Kasumi-1 (cell line): ENCODE measurements around the gene AP3S1.
A peak's percentile ranks its signal among the peaks of the same experiment; 100 is the strongest.
"Not testable (repeated sequence)": the region's sequence is repeated elsewhere in the genome, so short reads cannot be mapped to it uniquely, and the experiment has no call there.

Source experiments
- DNase-seq, 2 experiments: peaks; one replicate each; lab custom pipeline; 2025; lab: John Stamatoyannopoulos, UW

Gene AP3S1

GRCh38 chr5:115824983-115825382 is 16.8 kb upstream of the AP3S1 start:
- DNase-seq, result not testable (repeated sequence)

- DNase-seq, result no peak
Measured at GRCh38 chr5:115825948-115826347, 15.8 kb upstream of the AP3S1 start.

GRCh38 chr5:115829913-115830312 is 11.8 kb upstream of the AP3S1 start:
- no peak for DNase-seq

GRCh38 chr5:115831163-115831768 is 10.5 kb upstream of the AP3S1 start:
- DNase-seq, result peak; percentile 37 to 65

GRCh38 chr5:115835481-115835880 is 6.3 kb upstream of the AP3S1 start:
- no peak for DNase-seq

- peak; percentile 83 to 84 for DNase-seq
Measured at GRCh38 chr5:115838885-115839518, 2.7 kb upstream of the AP3S1 start.

- no peak for DNase-seq
Measured at GRCh38 chr5:115840873-115841272, 862 bp upstream of the AP3S1 start.

- DNase-seq, result peak; percentile 33 to 52
Measured at GRCh38 chr5:115842089-115842935, 577 bp downstream of the AP3S1 start.

- peak in 1 of 2 experiments; percentile 36 for DNase-seq
Measured at GRCh38 chr5:115842952-115843351, 1.2 kb downstream of the AP3S1 start.

GRCh38 chr5:115843444-115844130 is 1.9 kb downstream of the AP3S1 start:
- DNase-seq, result no peak

GRCh38 chr5:115844321-115844817 is 2.6 kb downstream of the AP3S1 start:
- no peak for DNase-seq

- no peak for DNase-seq
Measured at GRCh38 chr5:115847290-115847689, 5.6 kb downstream of the AP3S1 start.

GRCh38 chr5:115849258-115849798 is 7.6 kb downstream of the AP3S1 start:
- no peak for DNase-seq

- no peak for DNase-seq
Measured at GRCh38 chr5:115850744-115851416, 9.1 kb downstream of the AP3S1 start.

GRCh38 chr5:115854139-115854538 is 12.4 kb downstream of the AP3S1 start:
- DNase-seq, result no peak

GRCh38 chr5:115855959-115856358 is 14.2 kb downstream of the AP3S1 start:
- peak in 1 of 2 experiments; percentile 14 for DNase-seq

- DNase-seq, result no peak
Measured at GRCh38 chr5:115857057-115857479, 15.3 kb downstream of the AP3S1 start.

GRCh38 chr5:115857626-115858349 is 16.1 kb downstream of the AP3S1 start:
- no peak for DNase-seq

- no peak for DNase-seq
Measured at GRCh38 chr5:115858396-115858795, 16.7 kb downstream of the AP3S1 start.

- no peak for DNase-seq
Measured at GRCh38 chr5:115859378-115859777, 17.6 kb downstream of the AP3S1 start.
